HG03457 (cell line): ENCODE results near the gene ADAMTS16.

Source experiments
- ATAC-seq: cut with Tn5 transposase; IDR thresholded peaks from one replicate; pipeline ENCODE4 v1.9.1; 2021; ENCODE audit warnings: moderate number of reproducible peaks; ENCODE audit not compliant: unreplicated experiment

ADAMTS16 gene

DNA sequence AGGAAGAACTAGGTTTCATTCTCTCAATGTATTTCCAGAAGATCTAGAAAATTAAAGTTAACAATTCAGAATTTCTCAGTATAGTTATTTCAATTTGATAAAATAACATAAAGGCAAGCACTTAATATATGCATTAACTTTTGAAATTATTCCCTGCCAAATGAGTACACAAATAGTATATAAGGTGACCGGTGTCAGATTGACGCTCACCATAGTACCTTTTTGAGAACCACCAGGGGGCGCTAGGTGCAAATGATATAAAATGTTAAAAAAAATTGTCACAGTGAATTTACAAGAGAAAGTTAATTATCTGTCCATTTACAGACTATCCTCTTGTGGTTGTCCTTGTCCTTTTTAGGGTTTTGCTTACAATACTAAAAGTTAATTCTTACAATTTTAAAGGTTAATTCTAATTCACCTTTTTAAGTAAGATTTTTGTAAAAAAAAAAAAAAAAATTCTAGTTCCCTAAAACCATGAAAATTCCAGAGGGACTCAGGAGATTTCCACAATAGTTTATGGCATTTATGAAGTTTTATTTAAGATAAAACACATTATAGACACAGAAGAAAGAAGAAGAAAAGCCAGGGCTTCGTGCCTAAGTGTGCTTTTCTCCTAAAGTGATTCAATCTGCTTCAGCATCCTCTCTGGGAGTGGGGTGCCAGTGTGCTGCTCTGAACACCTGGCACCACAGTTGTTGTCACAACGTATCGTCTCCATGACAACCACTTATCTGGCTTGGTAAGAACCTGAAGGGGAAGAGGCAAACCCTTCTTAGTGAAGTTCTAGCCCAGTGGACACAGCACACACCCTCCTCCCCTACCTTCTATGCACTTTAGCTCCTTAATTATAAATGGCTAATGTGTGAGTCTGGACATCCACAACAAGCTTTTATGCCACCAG lies 1.7 kb downstream of the ADAMTS16 start:
- ATAC-seq, result no peak

DNA sequence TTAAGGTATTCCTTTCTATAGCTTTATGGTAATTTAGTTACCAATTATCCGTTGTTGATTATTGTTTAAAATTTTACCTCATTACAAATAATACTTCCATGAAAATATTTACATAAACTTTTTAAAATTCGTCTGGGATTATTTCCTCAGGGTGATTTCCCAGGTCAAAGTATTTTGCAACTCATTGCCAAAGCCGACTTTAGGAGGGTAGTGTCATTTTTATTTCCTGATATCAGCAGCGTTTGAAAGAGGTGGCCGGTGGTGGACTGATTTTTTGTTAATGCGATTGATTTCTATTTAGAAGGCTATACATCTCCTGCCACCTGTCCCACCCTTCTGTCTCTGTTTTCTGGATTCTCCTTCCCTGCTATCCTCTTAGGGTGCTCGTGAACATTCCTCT lies 4.3 kb downstream of the ADAMTS16 start:
- ATAC-seq, result no peak

DNA sequence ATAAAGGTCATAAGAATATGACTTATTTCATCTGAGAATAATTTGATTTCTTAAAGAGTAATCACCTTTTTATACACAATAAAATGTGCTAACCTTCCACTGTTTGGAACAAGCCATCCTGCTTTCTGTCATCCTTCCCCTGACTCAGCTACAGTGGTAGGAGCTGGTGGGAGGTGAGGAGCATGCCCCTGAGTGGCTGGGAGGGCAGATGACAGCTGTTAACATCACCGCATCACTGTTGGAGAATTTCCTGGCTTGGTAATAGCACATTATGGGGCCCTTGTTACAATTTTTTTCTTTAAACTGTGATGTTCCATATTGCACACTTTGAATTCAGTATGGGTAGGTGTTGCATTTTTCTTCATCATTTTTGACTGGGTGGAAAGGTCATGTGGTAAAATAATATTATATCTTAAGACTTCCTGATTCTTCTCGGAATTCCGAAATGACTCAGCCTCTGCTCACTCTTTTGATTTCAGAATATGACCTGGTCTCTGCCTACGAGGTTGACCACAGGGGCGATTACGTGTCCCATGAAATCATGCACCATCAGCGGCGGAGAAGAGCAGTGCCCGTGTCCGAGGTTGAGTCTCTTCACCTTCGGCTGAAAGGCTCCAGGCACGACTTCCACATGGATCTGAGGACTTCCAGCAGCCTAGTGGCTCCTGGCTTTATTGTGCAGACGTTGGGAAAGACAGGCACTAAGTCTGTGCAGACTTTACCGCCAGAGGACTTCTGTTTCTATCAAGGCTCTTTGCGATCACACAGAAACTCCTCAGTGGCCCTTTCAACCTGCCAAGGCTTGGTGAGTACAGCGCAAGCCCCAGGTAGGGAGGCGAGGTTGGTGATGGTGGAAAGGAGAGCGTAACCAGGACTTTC lies 5.8 kb downstream of the ADAMTS16 start:
- ATAC-seq, result no peak

DNA sequence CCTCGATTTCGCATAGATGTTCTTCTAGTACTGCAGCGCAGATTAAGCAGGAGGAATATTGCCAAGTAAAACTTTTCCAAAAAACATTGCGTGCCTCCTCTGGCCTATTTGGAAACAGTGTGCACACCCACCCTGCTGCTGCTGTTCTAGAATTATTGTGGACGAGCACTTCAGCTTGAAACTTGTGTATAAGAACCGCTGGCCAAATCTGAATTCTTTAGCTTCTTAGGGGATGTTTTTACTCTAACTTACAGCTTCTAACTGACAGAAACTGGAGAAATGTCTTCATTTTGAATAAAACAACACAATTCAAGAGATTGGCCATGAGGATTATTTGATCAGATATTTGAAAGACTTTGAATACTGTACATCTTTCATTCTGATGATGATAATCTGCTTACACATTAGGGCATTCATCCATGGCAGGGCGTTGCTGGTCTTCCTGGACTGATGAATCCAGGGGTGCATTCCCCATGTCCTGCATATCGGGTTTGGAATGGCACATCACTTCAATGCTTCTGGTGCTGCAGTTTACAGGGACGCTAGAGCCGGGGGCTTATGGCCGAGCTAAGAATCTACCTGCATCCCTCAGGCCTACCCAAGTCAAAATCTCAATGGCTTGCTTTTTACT lies 6.5 kb downstream of the ADAMTS16 start:
- no peak for ATAC-seq

DNA sequence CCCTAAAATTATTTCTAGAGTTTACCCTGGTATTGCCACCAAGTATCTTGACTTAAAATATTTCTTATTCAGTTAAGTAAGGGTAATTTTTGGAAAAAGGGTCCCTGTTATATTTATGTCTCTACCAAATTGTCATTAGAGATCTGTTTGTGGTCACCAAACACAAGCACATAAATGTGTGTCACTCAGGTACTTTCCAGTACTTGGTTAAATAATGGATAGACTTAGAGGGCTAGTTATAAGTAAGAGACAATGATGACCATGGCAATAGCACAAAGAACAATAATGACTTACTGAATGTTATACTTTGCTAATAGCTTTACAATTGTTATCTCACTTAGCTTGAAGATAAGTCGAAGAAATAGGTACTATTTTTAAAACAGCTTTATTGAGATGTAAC lies 9.0 kb downstream of the ADAMTS16 start:
- ATAC-seq, result no peak

DNA sequence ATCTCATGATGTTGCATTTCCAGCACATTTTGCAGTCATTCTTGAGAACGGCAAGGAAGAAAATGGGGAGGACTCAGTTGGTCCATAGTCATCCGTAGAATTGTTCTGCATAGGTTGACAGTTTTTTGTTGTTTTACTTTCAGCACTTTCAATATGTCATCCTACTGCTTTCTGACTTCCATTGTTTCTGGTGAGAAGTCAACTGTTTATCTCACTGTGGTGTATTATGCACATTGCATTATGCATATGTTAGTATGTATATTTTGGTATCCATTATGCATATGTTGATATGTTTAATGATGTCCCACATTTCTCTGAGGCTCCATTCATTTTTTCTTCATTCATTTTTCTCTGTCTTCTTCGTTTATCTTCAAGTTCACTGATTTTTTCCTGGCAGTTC lies 10.5 kb downstream of the ADAMTS16 start:
- ATAC-seq, result no peak

DNA sequence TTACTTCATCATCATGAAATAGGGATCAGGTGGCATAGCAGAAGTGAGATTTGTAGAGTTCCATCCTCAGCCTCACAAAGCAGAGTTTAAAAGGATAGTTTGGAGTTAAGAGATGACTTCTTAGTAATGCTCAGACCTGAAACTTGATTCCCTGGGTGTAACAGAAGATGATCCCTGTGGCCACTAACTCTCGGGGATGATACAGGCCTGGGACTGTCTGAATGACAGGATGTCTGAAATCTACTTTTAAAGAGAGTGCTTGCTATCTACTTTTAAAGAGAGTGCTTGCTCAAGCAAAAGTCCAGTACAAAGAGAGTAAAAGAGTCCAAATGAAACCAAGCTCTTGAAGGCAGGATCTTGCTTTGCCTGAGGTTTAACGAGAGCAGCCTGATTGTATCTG lies 14.6 kb downstream of the ADAMTS16 start:
- no peak for ATAC-seq

DNA sequence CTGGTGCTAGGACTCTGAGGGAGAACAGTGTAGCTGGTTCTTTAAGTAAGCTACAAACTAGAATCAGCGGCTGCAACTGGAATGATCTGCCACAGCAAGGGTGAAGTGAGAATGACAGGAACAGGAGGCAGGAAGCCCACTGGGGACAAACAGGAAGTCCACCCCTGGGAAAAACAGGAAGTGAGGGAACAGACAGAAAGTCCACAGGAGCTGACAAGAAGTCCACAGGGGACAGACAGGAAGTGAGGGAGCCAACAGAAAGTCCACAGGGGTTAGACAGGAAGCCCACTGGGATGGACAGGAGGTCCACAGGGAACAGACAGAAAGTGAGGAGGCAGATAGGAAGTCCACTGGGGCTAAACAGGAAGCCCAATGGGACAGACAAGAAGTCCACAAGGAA lies 15.5 kb downstream of the ADAMTS16 start:
- no peak for ATAC-seq

DNA sequence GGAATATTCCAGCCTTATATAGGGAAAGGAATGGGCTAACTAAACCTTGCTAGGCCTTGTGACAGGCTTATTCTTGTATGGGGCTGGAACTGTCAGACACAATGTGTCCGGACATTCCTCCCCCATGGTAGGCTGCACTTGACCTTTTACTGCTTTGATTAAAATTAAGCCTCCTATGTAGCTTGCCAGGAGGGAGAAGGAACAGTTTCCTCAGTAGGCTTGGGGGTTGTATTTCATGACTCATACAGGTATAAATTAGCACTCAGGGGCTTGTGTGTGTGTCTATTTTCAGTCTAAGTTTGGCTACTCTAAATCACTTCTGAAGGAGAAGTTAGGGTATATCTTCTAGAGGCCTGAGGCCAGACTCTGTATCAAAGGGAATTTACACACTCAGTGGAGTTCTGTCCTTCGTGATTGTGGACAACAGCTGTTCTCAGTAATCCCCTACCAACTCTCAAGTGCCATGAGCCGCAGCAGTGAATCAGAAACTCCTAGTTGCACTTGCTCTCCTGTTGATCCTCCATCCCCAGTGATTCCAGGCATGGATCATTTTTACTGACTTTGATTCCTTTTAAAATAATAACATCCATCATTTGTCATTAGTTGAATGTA lies 16.4 kb downstream of the ADAMTS16 start:
- no peak for ATAC-seq

DNA sequence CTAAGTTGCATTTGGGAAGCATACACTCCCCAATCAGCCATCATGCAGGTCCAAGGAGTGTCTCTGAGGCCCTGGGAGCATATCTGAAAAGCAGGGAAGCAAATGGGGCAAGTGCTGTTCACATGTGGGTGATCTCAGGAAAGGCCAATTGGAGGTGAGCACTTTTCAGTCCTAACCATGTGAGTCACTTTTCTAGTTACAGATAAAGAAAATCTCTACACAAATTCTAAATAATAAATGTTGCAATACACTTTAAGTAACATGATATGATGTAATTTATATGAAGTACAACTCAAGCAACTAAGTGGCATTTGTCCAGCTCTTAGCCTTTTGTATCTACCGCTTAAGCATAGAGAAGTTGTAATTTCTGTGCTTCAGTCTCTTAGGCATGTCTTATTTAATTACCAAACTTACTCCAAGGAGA lies 18.4 kb downstream of the ADAMTS16 start:
- no peak for ATAC-seq

DNA sequence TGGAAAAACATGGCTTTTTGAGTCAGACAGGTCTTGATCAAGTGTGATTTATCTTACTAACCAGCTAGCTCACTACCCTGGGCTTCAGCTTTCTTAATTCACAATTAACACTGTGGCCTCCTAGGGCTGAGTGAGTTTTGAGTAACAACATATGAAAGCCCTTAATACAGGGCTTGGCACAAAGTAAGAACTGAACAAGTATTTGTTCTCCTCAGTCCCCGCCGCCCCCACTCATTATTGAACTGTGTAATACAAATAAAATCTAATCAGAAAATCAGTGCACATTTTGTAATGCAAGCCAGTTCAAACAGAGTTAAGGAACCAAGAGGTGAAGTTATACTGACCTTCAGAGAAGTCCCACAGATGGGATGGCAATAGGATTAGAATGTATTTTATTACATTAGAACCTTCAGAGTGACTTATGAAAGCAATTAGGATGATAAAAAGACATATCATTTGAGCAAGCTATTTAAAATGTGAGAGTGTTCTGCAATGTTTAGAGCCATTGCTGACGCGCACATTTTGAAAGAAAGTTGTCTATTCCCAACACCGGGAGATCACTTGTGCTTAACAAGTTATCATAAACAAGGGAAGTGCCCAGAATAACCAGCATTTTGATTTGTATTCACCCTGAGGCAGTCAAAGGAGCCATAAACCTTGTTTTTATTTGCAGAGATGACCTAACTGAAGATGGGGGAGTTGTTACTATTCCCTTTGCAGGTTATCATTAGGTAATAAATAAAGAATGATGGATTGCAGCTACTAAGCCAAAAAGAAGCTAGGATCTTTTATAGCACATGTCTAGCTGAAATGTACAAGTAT lies 19.4 kb downstream of the ADAMTS16 start:
- ATAC-seq, result no peak

DNA sequence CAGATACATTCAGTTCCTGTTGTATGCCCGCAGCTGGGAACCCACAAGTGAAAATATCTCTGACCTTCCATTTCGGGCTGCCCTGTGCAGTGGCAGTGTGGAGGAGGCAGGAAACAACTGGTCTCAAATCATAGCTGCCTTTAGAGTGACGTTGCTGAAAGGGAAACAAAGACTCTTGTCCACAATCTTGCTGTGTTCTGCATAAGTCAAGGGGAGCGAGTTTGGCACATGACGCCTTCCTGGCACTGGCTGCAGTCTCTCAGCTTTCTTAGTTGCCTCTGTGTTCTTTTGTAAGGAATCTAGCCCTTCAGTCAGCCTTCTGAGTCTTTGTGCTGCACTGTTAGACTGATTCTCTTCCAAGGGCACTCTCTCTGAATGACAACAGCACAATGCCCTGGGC lies 24.0 kb downstream of the ADAMTS16 start:
- ATAC-seq, result no peak

DNA sequence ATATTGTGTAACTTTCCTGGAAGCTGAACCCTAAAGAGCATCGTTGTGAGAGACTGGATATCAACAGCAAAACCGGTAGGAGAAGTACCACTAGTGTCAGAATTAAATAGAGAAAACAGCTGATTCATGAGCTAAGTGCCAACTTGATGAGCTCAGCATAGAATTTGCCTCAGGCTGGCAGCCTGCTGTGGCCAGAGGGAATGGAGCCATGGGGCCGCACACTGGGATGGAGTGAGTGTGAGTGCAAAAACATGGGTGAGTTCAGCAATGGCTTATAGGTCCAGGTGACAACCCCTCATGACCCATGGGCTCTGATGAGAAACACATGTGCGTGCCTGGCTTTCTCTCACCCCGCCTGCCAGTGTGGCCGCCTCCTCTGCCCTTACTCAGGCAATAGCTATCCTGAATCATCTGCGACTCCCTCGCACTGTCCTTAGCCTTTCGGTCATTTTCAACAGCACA lies 25.4 kb downstream of the ADAMTS16 start:
- no peak for ATAC-seq

DNA sequence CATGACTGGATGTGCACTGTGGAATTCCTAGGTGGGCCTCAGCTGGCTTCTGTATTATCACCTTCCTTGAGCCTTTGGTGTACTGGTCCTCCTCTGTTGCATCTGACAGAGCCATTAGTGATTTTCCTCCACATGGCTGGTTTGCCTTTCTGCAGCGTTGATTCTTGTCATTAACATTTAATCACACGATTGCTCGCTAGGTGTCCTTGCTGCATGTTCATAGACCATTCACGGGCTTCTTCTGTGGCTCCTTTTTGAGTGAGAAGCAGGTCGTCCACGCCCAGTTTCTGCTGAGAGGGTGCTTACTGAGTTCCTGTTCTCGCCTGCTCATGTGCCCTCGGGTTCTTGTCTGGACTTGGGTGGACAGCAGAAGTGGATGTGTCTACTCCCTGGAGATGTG lies 29.3 kb downstream of the ADAMTS16 start:
- ATAC-seq, result no peak

DNA sequence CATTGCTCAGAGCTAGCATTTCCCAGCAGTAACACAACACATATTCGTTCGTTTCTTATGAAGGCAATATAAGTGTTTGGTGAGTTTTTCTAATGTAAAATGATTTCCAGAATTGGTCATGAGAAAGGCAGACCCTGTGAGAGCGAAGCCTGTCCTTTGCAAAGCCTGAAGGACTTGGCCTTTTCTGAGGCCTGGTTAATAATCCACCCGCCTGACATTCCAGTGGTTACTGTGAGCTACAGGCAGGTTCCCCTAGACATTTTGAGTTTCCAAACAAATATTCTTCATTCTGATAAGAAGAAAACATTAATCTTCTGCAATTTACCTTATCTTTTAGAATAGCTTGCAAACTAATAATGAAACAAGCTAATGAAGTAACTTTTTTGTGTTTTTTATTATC lies 38.0 kb downstream of the ADAMTS16 start:
- ATAC-seq, result no peak

DNA sequence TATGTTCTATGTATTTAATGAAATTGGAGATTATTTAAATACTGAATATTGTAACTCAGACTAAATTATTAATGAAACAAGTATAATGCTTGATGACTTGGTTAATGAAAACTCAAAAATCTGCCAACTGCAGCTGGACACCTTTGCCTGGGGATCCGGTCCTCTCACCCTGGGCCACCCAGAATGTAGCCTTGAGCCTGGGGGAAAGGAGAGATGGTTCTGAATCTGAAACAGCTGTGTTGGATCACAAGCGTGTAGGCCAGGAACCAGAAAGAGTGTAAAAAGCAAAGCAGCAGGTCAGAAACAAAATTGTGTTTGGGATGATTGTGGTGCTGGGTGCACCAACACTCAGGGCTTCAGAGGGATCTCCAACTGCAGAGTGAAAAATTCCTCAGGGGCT lies 38.5 kb downstream of the ADAMTS16 start:
- ATAC-seq, result no peak

DNA sequence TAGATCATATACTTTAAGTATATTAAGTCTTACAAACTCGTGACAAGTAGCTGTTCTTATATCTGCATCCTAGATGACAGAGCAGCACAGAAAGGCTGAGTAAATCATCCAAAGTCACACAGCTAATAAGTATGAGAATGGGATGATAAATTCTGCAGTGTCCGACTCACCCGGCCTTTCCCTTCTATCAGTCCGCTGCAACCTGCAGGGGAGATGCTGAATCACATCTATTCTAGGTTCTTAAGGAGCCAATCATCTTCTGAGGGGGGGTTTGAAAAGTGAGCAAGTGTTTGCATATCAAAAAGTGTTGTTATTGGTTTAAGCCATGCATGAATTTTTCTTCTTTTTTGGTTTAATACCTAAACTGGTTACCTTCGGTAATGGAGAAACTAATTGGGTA lies 38.9 kb downstream of the ADAMTS16 start:
- no peak for ATAC-seq

DNA sequence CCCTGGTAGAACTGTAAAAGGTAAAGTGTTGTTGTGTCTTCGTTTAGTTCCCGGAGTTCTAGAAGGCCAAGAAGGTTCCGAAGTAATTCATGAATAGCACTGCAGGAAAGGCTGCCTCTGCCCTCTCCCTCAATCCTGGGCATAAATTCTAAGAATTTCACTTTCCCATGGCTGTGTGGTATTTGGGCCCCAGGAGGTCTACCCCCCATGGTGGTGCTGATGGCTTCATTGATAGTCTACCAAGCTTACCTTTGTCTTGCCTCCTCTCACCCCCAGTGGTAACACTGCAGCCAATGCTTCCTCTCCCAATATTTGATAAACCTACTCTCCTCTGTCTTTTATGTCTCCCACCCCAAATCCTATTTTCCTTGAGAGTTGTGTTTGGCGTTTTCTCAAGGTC lies 39.5 kb downstream of the ADAMTS16 start:
- no peak for ATAC-seq

DNA sequence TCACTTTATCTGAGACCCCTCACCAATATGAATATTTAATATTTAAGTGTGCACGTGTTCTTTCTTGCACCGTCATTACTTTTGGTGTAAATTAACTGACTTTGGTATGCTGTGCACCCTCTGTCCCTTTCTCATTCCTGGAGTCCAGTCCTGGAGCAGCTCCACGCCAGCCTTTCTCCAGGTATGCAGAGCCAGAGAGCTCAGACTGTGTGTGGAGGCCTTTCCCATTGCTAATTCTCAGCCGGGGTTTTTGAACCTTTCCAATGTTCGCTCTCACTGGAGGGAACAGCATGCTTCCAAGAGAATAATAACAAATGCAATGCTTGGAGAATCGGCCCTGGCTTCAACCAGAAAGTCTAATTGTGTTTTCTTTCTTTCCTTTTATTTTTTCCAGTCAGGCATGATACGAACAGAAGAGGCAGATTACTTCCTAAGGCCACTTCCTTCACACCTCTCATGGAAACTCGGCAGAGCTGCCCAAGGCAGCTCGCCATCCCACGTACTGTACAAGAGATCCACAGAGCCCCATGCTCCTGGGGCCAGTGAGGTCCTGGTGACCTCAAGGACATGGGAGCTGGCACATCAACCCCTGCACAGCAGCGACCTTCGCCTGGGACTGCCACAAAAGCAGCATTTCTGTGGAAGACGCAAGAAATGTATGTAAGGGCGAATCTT lies 41.7 kb downstream of the ADAMTS16 start:
- no peak for ATAC-seq
